ENCODE results near the gene ENTHD1.
A peak's percentile ranks its signal among the peaks of the same experiment; 100 is the strongest.
"Not testable (repeated sequence)": the region's sequence is repeated elsewhere in the genome, so short reads cannot be mapped to it uniquely, and the experiment has no call there.

ENTHD1 gene

DNA sequence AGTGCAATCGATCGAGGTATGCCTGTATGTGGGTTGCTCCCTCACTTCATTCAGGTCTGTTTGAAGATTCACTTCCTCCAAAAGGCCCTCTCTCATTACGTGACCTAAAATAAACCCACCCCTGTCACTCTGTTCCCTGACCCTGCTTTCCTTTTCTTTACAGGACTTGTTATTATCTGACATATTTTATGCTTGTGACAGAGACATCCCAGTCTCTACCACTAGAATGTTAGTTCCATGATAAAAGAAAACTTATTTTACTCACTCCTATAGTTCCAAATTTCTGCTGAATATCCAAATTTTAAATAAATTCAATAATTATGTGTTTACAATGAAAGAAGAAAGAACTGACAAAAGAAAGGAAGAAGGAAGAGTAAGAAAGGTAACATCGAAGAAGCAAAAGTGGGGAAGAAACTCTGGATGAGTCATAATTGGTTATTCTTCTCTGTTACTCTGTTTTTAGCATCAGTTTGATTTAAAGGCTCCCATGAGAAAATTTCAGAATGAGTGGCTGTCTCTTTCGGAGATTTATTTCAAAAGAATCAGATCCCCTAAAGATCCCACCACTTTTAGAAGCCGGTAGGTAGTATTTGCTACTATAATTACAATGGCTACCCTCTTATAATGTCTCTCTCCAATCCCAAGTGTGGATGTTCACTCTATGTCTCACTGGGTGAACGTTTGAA, 33.5 kb downstream of the ENTHD1 start:
- no peak overlapping the region for H3K4me3 ChIP-seq (ENCODE audit: low read depth, low read length)
- DNase-seq (ENCODE audit: low read depth): no peak

DNA sequence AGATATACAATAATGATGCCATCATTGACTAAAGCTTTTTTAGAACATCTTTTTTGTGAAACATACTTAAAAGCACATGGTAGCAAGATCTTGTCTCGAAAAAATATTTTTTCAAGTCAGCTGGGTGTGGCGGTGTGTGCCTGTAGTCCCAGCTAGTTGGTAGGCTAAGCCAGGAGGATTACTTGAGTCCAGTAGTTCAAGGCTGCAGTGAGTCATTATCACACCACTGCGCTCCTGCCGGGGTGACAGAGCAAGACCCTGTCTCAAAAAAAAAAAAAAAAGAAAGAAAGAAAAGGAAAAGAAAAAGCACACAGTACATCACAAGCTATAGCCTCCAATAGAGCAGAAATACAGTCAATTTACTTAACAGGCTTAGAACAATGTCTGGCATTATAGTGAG, 37.0 kb downstream of the ENTHD1 start:
- no peak overlapping the region for H3K4me3 ChIP-seq (ENCODE audit: low read depth, low read length)
- no peak for DNase-seq (ENCODE audit: low read depth)

DNA sequence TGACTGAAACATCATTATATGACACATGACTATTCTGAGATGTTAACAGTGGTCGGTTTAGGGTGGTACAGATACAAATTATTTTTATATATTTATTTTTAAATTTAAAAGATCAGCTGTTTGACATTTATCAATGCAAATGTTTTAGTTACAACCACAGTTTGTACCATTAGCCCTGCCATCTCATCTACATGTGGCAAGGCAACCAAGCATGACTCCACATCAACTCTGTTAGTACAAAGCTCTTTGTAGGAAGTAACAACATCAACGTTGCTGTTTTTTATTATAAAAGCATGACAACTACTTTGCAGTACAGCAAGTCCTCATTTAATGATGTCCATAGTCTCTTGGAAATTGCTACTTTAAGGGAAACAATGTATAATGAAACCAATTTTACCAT, 40.8 kb downstream of the ENTHD1 start:
- DNase-seq (ENCODE audit: low read depth): no peak
- no peak overlapping the region for H3K4me3 ChIP-seq (ENCODE audit: low read depth, low read length)

DNA sequence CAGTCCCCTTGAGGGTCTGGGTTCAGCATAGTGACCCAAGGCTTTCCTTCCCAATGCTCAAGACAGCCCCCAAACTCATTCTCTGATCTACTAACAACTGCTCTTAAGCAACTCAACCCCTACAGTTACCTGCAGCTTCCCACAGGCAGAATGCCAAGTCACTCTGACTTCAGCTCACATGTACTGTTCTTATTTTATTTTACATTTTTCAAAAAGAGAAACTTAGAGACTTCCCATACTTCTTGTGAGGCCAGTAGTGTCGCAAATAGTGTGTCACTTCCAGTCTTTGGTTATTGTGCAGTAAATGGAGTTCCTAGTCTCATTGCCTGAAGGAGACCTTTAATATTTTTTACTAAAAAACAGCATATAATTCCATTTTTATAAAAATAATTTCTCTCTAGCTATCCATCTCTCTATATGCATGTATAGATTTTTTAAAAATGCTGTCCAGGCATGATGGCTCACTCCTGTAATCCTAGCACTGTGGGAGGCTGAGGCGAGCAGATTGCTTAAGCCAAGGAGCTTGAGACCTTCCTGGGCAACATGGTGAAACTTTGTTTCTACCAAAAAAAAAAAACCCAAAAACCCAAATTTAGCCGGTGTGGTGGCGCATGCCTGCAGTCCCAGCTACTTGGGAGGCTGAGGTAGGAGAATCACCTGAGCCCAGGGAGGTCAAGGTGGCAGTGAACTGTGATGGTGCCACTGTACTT, 41.8 kb downstream of the ENTHD1 start:
- H3K4me3 ChIP-seq (ENCODE audit: low read depth, low read length): no peak overlapping the region
- DNase-seq (ENCODE audit: low read depth): no peak

DNA sequence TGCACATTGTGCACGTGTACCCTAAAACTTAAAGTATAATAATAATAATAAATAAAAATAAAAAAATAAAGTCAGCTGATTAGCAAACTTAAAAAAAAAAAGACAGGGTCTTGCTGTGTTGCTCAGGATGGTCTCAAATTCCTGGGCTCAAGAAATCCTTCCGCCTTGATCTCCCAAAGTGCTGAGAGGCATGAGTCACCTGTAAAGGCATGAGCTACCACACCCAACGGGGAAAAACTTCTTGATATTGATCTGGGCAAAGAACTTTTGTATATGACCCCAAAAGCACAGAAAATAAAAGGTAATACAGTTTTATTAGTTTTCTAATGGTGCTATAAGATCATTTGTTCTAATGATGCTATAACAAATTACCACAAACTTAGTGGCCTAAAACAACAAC, 46.1 kb downstream of the ENTHD1 start:
- DNase-seq (ENCODE audit: low read depth): no peak
- H3K4me3 ChIP-seq (ENCODE audit: low read depth, low read length): no peak overlapping the region

DNA sequence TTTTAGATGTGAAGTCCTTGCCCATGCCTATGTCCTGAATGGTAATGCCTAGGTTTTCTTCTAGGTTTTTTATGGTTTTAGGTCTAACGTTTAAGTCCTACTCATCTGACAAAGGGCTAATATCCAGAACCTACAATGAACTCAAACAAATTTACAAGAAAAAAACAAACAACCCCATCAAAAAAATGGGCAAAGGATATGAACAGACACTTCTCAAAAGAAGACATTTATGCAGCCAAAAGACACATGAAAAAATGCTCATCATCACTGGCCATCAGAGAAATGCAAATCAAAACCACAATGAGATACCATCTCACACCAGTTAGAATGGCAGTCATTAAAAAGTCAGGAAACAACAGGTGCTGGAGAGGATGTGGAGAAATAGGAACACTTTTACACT, 47.0 kb downstream of the ENTHD1 start:
- not testable (repeated sequence) for DNase-seq (ENCODE audit: low read depth); H3K4me3 ChIP-seq (ENCODE audit: low read depth, low read length)

DNA sequence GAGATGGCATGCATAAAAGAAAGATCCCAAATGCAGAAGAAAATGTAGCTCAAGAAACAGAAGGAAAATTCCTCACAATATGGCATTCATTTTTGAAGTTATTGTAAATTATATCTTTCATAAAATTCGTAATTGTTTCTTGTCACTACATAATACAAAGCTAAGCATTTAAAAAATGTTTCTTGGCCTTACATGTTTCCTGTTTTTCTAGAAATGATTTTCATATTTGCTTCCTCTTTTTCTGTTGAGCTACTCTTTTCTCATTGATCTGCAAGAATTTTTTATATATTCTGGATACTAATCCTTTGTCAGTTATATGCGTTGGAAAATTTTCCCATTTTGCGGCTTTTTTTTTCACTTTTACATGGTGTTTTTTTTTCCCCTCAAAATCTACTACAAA, 48.0 kb downstream of the ENTHD1 start:
- no peak overlapping the region for H3K4me3 ChIP-seq (ENCODE audit: low read depth, low read length)
- DNase-seq (ENCODE audit: low read depth): no peak

DNA sequence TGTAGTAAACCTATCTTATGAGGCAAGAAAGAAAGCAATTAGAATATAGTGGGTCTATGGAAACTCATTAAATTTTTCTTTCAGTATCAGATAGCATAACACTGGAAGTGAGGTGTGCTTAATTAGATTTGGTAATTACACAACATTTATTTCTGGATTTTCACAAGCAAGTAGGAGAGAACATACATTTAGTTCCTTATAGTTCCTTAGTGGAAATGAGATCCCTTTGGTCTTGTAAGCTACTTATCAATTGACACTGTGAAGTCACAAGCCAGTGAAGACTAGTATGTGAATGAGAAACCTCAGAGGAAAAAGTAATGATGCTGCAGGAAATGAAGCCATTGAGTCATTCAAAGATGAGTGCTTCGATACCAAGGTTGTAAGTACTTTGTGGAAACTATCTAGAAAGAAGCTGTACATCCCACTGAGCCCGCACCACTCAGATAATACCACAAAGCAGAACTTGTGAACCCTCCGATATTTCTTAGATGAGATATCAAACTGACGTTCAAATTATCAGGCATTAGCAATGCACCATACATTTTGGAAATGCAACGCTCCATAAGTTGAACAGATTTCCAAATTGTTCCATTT, 53.5 kb downstream of the ENTHD1 start:
- no peak overlapping the region for H3K4me3 ChIP-seq (ENCODE audit: low read depth, low read length)
- no peak for DNase-seq (ENCODE audit: low read depth)

DNA sequence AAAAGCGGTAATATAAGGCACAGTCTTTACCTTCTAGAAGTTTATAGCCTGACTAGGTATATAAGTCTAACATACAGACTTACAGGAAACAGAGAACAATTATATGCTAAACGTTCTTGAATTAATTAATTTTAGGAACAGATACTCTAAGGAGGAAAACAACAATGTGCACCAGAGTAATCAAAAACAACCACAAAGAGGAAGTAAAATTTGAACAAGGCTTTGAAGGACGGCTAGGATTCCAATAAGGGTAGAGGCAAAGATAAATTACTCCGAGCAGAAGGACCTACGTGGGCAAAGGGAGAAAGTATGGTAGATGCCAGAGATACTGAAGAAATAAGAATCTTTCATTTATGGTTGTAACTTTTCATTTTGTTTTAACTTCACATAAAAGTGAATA, 54.4 kb downstream of the ENTHD1 start:
- no peak for DNase-seq (ENCODE audit: low read depth)
- H3K4me3 ChIP-seq (ENCODE audit: low read depth, low read length): no peak overlapping the region

DNA sequence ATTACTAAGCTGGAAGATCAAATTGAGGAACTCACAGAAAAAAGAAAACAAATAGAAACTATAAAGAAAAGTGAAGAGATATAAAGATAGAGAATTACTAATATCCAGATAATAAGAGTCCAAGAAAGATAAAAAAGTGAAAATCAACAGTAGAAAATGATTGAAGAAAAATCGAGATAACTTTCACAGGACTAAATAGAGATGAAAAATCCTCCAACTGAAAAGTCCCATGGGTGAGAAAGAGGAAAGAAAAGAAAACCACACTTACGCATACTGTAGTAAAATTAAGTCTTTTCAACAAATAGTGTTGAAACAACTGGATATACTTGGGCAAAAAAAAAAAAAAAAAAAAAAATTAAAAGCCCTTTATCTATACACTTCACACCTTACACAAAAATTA, 60.0 kb downstream of the ENTHD1 start:
- DNase-seq (ENCODE audit: low read depth): no peak
- no peak overlapping the region for H3K4me3 ChIP-seq (ENCODE audit: low read depth, low read length)

DNA sequence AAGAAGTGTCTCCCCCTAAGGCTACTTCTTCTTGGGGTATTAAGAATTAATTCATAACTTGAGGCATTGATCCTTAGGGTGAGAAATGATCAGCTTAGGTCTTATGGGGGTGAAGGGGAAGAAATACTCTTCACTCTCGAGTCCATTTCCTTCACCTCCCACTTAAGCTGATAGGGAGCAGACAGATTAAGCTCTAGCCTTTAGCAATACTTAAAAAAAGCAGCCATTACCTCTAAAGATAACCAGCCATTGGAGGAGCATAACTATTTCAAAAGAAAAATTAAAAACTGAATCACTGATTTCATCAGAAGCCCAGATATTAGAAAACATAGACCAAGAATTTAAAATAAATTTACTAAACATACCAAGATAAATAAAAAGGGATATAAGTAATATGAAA, 60.5 kb downstream of the ENTHD1 start:
- DNase-seq (ENCODE audit: low read depth): no peak
- H3K4me3 ChIP-seq (ENCODE audit: low read depth, low read length): no peak overlapping the region

DNA sequence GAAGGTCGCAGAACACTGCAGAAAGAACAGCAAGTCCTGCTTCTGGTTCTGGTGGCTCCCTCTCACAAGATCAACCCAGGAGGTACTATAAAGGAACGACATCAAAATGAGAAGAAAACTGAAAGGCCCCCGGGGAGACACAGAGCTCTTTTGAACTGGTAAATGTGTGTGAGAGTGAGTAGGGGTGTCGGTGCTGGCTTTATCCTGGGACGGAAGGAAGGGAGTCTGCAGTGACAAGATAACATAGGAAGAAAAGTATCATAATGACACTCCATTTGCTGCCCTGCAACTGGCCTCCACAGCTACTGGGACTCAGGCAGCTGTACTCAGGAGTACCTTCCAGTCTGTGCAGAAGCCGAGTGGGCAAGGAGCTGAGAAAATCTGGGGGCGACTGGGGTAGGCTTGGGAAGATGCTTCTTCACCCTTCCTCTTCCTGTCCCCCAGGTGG, 60.9 kb downstream of the ENTHD1 start:
- DNase-seq (ENCODE audit: low read depth): no peak
- H3K4me3 ChIP-seq (ENCODE audit: low read depth, low read length): no peak overlapping the region

DNA sequence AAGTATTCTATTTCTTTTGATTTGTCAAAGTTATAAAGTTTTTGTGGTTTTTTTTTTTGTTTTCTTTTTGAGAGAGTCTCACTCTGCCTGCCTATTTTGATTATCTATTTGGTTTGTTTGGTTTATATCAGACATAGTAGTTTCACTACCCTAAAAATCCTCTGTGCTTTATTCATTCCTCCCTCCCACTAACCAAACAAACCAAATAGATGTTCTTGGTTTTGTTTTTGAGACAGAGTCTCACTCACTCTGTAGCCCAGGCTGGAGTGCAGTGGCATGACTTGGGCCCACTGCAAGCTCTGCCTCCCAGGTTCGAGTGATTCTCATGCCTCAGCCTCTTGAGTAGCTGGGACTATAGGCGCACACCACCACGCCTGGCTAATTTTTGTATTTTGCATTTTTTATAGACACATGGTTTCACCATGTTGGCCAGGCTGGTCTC, 67.9 kb downstream of the ENTHD1 start:
- H3K4me3 ChIP-seq (ENCODE audit: low read depth, low read length): no peak overlapping the region
- no peak for DNase-seq (ENCODE audit: low read depth)

DNA sequence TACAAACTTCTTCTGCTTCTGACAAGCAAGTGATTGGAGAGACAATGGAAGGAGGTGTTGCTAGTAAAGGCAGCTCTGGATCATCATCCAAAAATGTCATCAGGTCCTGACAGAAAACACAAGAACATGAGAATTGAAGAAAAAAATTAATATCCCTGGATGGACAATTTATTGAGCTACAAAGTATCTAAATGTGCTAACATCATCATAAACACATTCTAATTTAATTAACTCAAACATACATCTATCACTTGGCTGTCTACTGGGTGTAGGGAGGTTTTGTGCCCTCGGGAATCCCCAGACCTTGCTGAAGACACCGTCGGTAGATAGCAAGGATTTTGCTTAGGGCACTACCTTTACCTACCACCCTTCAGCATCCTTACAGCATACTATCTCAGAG, 72.6 kb downstream of the ENTHD1 start:
- no peak overlapping the region for H3K4me3 ChIP-seq (ENCODE audit: low read depth, low read length)
- DNase-seq (ENCODE audit: low read depth): no peak

DNA sequence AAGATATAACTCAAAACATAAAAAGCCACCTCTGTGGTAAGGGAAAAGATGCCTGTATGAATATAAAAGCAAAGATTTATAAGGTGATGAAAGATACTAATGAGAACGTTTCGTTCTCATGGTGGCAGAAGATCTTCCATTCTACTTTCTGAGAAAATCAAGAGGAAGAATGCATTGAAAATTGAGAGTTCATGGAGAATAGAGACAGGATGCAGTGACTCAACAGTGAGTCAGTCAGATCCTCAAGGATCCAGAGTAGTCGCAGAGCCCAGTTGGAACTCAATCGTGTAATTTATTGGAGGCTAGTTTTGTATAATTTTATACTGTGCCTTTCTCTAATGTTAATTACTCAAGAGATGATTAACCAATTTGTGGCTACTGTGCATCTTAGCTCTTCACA, 73.3 kb downstream of the ENTHD1 start:
- no peak overlapping the region for H3K4me3 ChIP-seq (ENCODE audit: low read depth, low read length)
- peak; percentile 81 for DNase-seq (ENCODE audit: low read depth)

DNA sequence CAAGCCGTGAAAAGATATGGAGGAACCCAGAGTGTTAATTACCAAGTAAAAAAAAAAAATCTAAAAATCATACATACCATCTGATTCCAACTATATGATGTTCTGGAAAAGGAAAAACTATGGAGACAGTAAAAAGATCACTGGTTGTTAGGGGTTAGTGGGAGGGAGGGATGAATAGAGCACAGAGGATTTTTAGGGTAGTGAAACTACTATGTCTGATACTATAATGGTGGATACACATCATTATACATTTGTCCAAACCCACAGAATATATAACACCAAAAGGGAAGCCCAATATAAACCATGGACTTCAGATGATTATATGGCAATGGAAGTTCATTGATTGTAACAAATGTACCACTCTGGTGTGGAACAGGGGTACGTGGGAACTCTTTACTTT, 74.1 kb downstream of the ENTHD1 start:
- no peak for DNase-seq (ENCODE audit: low read depth)

DNA sequence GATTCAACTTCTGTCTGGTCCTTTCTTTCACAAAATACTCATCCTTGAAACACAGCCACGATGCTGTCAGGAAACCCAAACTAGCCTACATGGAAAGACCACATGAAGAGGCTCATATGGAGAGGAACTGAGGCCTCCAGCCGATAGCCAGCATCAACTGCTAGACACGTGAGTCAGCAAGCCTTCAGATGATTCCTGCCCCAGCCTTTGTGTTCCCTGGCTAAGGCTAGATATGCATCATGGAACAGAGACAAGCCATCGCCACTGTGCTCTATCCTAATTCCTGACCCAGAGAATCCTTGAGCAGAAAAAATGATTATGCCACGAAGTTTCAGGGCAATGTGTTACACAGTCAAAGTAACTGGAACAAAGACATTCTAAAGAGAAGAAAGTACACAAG, 75.5 kb downstream of the ENTHD1 start:
- DNase-seq (ENCODE audit: low read depth): peak; percentile 55

More for the DNA sequence above, 74.1 kb downstream of the ENTHD1 start:
- no peak overlapping the region for H3K4me3 ChIP-seq (ENCODE audit: low read depth, low read length)

DNA sequence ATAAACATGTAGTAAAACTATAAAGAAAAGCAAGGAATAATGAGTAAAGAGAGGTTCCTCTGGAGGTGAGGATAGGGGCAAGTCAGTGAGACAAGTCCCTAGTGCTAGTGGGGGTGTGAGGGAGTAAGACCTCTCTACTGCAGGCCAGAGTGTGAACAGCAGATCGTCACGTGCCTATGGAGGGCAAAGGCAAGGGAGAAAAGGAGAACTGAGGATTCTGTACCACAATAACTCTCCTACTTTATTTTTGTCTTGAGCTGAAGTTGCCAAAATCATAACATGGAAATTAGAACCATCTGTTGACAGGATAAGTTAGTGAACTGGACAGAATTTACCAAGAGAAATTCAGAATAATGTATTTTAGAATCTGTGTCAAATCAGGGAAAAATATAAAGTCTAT, 77.6 kb downstream of the ENTHD1 start:
- no peak for DNase-seq (ENCODE audit: low read depth)
- H3K4me3 ChIP-seq (ENCODE audit: low read depth, low read length): no peak overlapping the region

More for the DNA sequence above, 75.5 kb downstream of the ENTHD1 start:
- H3K4me3 ChIP-seq (ENCODE audit: low read depth, low read length): no peak overlapping the region

DNA sequence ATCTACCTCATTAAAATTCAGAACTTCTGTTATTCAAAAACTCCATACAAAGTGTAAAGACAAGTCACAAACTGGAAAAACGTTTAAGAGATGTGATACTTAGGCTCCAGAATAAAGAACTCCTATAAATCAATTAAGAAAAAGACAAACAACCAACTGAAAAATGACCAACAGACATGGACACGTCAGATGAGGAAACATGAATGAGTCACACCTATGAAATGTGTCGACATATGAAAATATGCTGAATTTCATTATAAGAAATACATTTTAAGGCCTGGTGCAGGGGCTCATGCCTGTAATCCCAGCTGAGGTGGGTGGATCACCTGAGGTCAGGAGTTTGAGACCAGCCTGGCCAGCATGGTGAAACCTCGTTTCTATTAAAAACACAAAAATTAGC, 78.7 kb downstream of the ENTHD1 start:
- no peak overlapping the region for H3K4me3 ChIP-seq (ENCODE audit: low read depth, low read length)
- no peak for DNase-seq (ENCODE audit: low read depth)

DNA sequence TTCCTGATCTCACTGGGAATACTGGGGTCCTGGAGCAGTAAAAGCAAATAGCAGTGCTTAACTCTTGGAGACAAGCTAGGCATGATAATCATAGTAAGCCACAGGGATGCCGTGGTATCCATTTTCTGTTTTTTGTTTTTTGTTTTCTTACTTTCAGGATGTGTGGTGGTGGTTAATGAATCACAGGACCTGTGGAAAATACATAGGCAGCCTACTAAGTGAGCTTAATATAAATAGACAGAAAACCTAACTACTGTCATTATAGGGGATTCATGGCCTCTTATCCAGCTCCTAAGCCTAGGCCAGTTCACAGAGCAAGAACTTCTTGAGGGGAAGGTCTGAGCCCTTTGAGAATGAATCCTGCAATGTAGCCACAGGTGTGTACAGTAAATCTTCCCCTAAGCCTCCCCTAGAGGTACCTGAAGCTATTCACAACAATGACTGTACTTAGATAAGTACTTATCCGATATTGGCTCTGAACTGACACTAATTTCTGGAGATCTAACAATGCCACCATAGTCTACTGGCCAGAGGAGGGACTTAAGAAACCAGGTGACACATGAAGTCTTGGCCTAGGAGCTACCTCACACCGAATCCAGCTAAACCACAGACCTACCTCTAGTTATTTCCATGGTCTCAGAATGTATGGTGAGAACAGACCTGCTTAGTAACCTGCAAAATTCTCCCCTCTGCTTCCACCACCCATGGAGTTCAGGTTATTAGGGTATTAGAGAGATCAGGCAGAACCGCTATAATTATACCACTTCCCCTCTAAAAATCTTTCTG, 83.6 kb downstream of the ENTHD1 start:
- no peak for DNase-seq (ENCODE audit: low read depth)
- H3K4me3 ChIP-seq (ENCODE audit: low read depth, low read length): no peak overlapping the region

All from skeletal muscle cell (primary cell).